ENCODE results near the gene FURIN.

FURIN gene

DNA sequence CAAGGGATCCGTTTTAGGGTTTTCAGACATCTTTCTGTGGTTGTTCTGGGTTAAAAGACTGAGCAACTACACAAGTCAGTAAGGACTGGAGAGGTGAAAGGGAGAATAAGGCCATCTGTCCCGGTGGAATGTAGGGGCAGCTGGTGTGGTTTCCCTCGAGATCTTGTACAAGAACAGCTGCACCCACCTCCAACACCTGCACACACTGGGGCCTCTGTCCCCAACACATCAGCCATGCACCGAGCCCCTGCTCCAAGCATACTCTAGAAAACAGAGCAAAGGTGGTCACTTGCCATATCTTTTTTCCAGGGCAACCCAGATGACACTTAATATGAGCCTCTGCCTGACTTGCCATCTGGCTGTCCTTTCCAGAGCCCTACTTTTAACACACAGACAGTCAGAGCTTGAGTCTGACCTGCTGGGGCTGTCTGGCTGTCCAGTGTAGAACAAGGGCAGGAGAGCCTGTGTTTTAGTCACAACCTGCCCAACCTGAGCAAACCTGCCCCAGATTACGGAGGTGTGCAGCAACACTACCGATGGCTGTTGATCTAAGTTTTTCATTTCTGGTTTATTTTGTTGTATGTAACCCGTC is 46.9 kb downstream of the FURIN start:
- ChIA-PET CTCF (interaction anchor here (0.6 to 2.9 kb wide), 4 partner anchors 16 to 1365 kb away, joined by 3 to 10 read pairs (median 4); partner anchors contain the start of gene UNC45A), POLR2A (interaction anchor here (1.3 kb wide), 1 partner anchor 14 kb away, joined by 3 read pairs; no protein-coding TSS in a partner anchor)
- Histone ChIP-seq H3K4me1 (ENCODE audit: control insufficient read depth, insufficient read depth, low read length) (no peaks in the 10 kb centered on the region), H3K4me3 (ENCODE audit: low read depth, low read length) (no peak overlapping the region), H3K36me3 (ENCODE audit: control insufficient read depth in 2 of 2, insufficient read depth in 1 of 2, low read length in 2 of 2) (peaks cover 29 to 98% of the 10 kb centered on the region in 2 experiments), H3K27ac (ENCODE audit: extremely low read depth, low read depth, low read length) (no peak overlapping the region), H3K9me3 (ENCODE audit: control insufficient read depth, insufficient read depth, low read depth, low read length) (no peaks in the 10 kb centered on the region)
- TF ChIP-seq KLF16 (tag by site-specific recombination; IDR thresholded peaks at IDR 0.05) (no peak), ZNF394 (tag by site-specific recombination; IDR thresholded peaks at IDR 0.05; ENCODE audit: borderline replicate concordance) (no peak), ZNF132 (tag by site-specific recombination; IDR thresholded peaks at IDR 0.05; ENCODE audit: borderline replicate concordance) (no peak), ZNF16 (tag by site-specific recombination; IDR thresholded peaks at IDR 0.05; ENCODE audit: low read depth) (no peak), GLI2 (tag by site-specific recombination; IDR thresholded peaks at IDR 0.05; ENCODE audit: borderline replicate concordance, low read depth) (no peak), KLF10 (tag by site-specific recombination; IDR thresholded peaks at IDR 0.05) (no peak), TCF7L2 (IDR thresholded peaks at IDR 0.05; ENCODE audit: borderline replicate concordance, low read depth, low read length) (no peak), MZF1 (tag by site-specific recombination; IDR thresholded peaks at IDR 0.05; ENCODE audit: borderline replicate concordance) (no peak)
- TF ChIP-seq, protein P1, sequence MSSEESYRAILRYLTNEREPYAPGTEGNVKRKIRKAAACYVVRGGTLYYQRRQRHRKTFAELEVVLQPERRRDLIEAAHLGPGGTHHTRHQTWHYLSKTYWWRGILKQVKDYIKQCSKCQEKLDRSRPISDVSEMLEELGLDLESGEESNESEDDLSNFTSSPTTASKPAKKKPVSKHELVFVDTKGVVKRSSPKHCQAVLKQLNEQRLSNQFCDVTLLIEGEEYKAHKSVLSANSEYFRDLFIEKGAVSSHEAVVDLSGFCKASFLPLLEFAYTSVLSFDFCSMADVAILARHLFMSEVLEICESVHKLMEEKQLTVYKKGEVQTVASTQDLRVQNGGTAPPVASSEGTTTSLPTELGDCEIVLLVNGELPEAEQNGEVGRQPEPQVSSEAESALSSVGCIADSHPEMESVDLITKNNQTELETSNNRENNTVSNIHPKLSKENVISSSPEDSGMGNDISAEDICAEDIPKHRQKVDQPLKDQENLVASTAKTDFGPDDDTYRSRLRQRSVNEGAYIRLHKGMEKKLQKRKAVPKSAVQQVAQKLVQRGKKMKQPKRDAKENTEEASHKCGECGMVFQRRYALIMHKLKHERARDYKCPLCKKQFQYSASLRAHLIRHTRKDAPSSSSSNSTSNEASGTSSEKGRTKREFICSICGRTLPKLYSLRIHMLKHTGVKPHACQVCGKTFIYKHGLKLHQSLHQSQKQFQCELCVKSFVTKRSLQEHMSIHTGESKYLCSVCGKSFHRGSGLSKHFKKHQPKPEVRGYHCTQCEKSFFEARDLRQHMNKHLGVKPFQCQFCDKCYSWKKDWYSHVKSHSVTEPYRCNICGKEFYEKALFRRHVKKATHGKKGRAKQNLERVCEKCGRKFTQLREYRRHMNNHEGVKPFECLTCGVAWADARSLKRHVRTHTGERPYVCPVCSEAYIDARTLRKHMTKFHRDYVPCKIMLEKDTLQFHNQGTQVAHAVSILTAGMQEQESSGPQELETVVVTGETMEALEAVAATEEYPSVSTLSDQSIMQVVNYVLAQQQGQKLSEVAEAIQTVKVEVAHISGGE (tag by site-specific recombination; conservative IDR thresholded peaks at IDR 0.05; ENCODE audit: low read depth): no peak

DNA sequence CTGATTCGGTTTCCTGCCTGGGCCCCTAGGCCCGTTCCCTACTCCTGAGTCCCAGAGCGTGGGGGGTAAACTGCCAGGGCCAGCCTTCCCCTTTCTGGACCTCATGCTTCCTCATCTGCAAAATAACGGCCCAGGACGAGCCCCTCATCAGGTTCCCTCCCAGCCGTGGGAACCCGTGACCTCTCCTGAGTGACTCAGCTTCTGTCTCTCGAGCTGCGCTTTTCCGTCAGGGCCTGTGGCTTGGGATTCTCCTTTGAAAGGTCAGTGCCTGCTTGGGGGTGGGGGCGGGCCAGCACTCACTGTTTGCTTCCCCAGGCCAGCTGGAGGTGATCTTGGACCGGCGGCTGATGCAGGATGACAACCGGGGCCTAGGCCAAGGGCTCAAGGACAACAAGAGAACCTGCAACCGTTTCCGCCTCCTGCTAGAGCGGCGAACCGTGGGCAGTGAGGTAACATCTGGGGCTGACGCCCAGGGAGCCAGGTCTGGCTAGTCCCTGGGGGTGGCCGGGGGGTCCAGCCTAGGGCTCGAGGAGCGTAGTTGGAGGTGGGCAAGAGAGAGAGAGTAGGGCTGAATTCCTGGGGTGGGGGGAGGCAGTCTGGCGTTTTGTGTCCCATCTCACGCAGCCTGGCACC is 47.5 kb downstream of the FURIN start:
- Histone ChIP-seq H3K9me3 (ENCODE audit: control insufficient read depth, insufficient read depth, low read depth, low read length) (no peaks in the 10 kb centered on the region), H3K4me3 (ENCODE audit: low read depth, low read length) (no peak overlapping the region), H3K4me1 (ENCODE audit: control insufficient read depth, insufficient read depth, low read length) (no peaks in the 10 kb centered on the region), H3K36me3 (ENCODE audit: control insufficient read depth in 2 of 2, insufficient read depth in 1 of 2, low read length in 2 of 2) (peaks cover 34 to 98% of the 10 kb centered on the region in 2 experiments), H3K27ac (ENCODE audit: extremely low read depth, low read depth, low read length) (no peak overlapping the region)
- CTCF ChIA-PET: interaction anchor here (0.6 to 1.0 kb wide), 3 partner anchors 16 to 1364 kb away, joined by 3 to 4 read pairs (median 4); no protein-coding TSS in a partner anchor
- POLR2A ChIA-PET: interaction anchor here (1.3 kb wide), 1 partner anchor 14 kb away, joined by 3 read pairs; no protein-coding TSS in a partner anchor
- TF ChIP-seq ZNF280D (tag by site-specific recombination; IDR thresholded peaks at IDR 0.05): no peak
- TF ChIP-seq, protein P2, sequence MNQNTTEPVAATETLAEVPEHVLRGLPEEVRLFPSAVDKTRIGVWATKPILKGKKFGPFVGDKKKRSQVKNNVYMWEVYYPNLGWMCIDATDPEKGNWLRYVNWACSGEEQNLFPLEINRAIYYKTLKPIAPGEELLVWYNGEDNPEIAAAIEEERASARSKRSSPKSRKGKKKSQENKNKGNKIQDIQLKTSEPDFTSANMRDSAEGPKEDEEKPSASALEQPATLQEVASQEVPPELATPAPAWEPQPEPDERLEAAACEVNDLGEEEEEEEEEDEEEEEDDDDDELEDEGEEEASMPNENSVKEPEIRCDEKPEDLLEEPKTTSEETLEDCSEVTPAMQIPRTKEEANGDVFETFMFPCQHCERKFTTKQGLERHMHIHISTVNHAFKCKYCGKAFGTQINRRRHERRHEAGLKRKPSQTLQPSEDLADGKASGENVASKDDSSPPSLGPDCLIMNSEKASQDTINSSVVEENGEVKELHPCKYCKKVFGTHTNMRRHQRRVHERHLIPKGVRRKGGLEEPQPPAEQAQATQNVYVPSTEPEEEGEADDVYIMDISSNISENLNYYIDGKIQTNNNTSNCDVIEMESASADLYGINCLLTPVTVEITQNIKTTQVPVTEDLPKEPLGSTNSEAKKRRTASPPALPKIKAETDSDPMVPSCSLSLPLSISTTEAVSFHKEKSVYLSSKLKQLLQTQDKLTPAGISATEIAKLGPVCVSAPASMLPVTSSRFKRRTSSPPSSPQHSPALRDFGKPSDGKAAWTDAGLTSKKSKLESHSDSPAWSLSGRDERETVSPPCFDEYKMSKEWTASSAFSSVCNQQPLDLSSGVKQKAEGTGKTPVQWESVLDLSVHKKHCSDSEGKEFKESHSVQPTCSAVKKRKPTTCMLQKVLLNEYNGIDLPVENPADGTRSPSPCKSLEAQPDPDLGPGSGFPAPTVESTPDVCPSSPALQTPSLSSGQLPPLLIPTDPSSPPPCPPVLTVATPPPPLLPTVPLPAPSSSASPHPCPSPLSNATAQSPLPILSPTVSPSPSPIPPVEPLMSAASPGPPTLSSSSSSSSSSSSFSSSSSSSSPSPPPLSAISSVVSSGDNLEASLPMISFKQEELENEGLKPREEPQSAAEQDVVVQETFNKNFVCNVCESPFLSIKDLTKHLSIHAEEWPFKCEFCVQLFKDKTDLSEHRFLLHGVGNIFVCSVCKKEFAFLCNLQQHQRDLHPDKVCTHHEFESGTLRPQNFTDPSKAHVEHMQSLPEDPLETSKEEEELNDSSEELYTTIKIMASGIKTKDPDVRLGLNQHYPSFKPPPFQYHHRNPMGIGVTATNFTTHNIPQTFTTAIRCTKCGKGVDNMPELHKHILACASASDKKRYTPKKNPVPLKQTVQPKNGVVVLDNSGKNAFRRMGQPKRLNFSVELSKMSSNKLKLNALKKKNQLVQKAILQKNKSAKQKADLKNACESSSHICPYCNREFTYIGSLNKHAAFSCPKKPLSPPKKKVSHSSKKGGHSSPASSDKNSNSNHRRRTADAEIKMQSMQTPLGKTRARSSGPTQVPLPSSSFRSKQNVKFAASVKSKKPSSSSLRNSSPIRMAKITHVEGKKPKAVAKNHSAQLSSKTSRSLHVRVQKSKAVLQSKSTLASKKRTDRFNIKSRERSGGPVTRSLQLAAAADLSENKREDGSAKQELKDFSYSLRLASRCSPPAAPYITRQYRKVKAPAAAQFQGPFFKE (tag by site-specific recombination; IDR thresholded peaks at IDR 0.05; ENCODE audit: borderline replicate concordance): no peak
- TF ChIP-seq ZNF10 (tag by site-specific recombination; IDR thresholded peaks at IDR 0.05): no peak
- TF ChIP-seq PATZ1 (tag by site-specific recombination; IDR thresholded peaks at IDR 0.05): no peak
- TF ChIP-seq SETDB1 (IDR thresholded peaks at IDR 0.05; ENCODE audit: insufficient read length, low read length): no peak
- TF ChIP-seq IKZF3 (tag by site-specific recombination; IDR thresholded peaks at IDR 0.05): no peak
- no peak for TF ChIP-seq ZNF18 (tag by site-specific recombination; IDR thresholded peaks at IDR 0.05)

All from HEK293 (cell line).